Endodermal cell (in vitro differentiated cells): ENCODE measurements around the gene YTHDF2. TPM values are rescaled to one million over a fixed set of nuclear protein-coding genes. Genes with fewer than 3 reads are reported as not detected.
A peak's percentile ranks its signal among the peaks of the same experiment; 100 is the strongest.
"Not testable (repeated sequence)": the region's sequence is repeated elsewhere in the genome, so short reads cannot be mapped to it uniquely, and the experiment has no call there.

Experiments
- DNase-seq: peaks from one replicate; pipeline ENCODE4 v3.0.0-alpha.2; 2017
- H3K27ac ChIP-seq: 2 replicates; pipeline ENCODE4 v1.5.1; 2013; ENCODE audit warnings: mild to moderate bottlenecking, low read depth, low read length, moderate library complexity
- H3K27me3 ChIP-seq: 2 replicates; pipeline ENCODE4 v1.6.1; 2013; ENCODE audit warnings: mild to moderate bottlenecking, low read length, moderate library complexity; ENCODE audit not compliant: insufficient read depth, control insufficient read depth, poor library complexity, severe bottlenecking
- H3K36me3 ChIP-seq: 2 replicates; pipeline ENCODE4 v1.7.0; 2013; ENCODE audit warnings: mild to moderate bottlenecking, low read length, moderate library complexity; ENCODE audit not compliant: control insufficient read depth, insufficient read depth
- H3K4me1 ChIP-seq: one replicate; pipeline ENCODE4 v1.7.0; 2013; ENCODE audit warnings: low read length; ENCODE audit not compliant: control insufficient read depth, insufficient read depth
- H3K4me3 ChIP-seq: 2 replicates; pipeline ENCODE4 v1.5.1; 2013; ENCODE audit warnings: mild to moderate bottlenecking, low read length, moderate library complexity
- H3K9ac ChIP-seq: 2 replicates; pipeline ENCODE4 v1.6.1; 2013; ENCODE audit warnings: mild to moderate bottlenecking, low read length, moderate library complexity; ENCODE audit not compliant: poor library complexity, severe bottlenecking; ENCODE audit errors: extremely low read depth
- H3K9me3 ChIP-seq: 2 replicates; pipeline ENCODE4 v1.6.1; 2013; ENCODE audit warnings: mild to moderate bottlenecking, low read length, moderate library complexity; ENCODE audit not compliant: control insufficient read depth
- H3K27ac Mint-ChIP-seq: 2 replicates; pipeline ENCODE4 v1.8.0; 2020; ENCODE audit warnings: mixed read lengths
- H3K27me3 Mint-ChIP-seq: 2 replicates; pipeline ENCODE4 v1.8.0; 2021; ENCODE audit warnings: mild to moderate bottlenecking, mixed read lengths; ENCODE audit not compliant: insufficient read depth
- H3K36me3 Mint-ChIP-seq: 2 replicates; pipeline ENCODE4 v1.8.0; 2020; ENCODE audit warnings: low read depth, mixed read lengths
- H3K4me1 Mint-ChIP-seq: 2 replicates; pipeline ENCODE4 v1.8.0; 2020; ENCODE audit warnings: mixed read lengths
- H3K4me3 Mint-ChIP-seq: 2 replicates; pipeline ENCODE4 v1.8.0; 2020; ENCODE audit warnings: mild to moderate bottlenecking, moderate library complexity, mixed read lengths
- H3K9me3 Mint-ChIP-seq: 2 replicates; pipeline ENCODE4 v1.8.0; 2020; ENCODE audit warnings: mild to moderate bottlenecking, mixed read lengths
- WGBS, 2 experiments: methylation state at CpG; one replicate each; pipeline versions ENCODE4 v1.1.5 to v1.1.7; 2013; ENCODE audit warnings: missing lambda C conversion rate in 2 of 2, mixed read lengths in 1 of 2; ENCODE audit not compliant: insufficient coverage in 1 of 2, insufficient read length in 1 of 2; 5-methylcytosine and 5-hydroxymethylcytosine counted together
- total RNA-seq, 2 donors: library from RNA; stranded (reverse); fragmentation: NEBNext Ultra II Directional in 1 of 2; extraction: Animal tissue kit (Norgen Biotek cat#: 25700) in 1 of 2; gene quantifications; 2 replicates in 1 of 2; 3 replicates in 1 of 2; pipeline ENCODE4 v1.2.1, GENCODE V29; 2021
- TF ChIP-seq, protein P1 (sequence below): fragments of 200-600 bp; sonication (generic); conservative IDR thresholded peaks from 2 replicates; pipeline ENCODE4 v1.5.0; 2021; ENCODE audit warnings: antibody characterized with exemption, mild to moderate bottlenecking

The YTHDF2 gene
- total RNA-seq, 2 donors from 2014 or later = 113 to 116 TPM

DNA sequence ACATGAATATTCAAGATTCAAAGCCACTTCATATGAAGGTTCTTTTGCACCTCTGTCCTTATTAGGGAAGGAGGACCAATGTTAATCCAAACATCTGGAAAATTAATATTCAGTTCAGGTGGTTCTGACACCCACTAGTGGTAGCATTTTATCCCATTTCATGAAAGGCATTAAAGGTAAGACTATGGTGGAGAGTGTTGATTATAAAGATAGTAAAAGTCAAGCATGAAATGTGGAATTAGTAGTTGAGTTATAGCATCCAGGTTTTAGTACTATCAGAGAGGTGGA lies 17.5 kb upstream of the YTHDF2 start:
- H3K4me3 ChIP-seq = no peak overlapping the region
- no peak for DNase-seq
- H3K27ac Mint-ChIP-seq = peak overlapping the region; percentile 72
- peaks cover 9% of the 10 kb centered on the region for H3K4me1 Mint-ChIP-seq
- no peak overlapping the region for H3K9ac ChIP-seq
- H3K27me3 Mint-ChIP-seq = no peaks in the 10 kb centered on the region
- H3K9me3 Mint-ChIP-seq = no peaks in the 10 kb centered on the region
- no peak overlapping the region for H3K4me3 Mint-ChIP-seq
- no peaks in the 10 kb centered on the region for H3K9me3 ChIP-seq
- no peak overlapping the region for H3K27ac ChIP-seq
- H3K27me3 ChIP-seq = no peaks in the 10 kb centered on the region
- H3K36me3 Mint-ChIP-seq = peaks cover 16% of the 10 kb centered on the region
- TF ChIP-seq, protein P1, sequence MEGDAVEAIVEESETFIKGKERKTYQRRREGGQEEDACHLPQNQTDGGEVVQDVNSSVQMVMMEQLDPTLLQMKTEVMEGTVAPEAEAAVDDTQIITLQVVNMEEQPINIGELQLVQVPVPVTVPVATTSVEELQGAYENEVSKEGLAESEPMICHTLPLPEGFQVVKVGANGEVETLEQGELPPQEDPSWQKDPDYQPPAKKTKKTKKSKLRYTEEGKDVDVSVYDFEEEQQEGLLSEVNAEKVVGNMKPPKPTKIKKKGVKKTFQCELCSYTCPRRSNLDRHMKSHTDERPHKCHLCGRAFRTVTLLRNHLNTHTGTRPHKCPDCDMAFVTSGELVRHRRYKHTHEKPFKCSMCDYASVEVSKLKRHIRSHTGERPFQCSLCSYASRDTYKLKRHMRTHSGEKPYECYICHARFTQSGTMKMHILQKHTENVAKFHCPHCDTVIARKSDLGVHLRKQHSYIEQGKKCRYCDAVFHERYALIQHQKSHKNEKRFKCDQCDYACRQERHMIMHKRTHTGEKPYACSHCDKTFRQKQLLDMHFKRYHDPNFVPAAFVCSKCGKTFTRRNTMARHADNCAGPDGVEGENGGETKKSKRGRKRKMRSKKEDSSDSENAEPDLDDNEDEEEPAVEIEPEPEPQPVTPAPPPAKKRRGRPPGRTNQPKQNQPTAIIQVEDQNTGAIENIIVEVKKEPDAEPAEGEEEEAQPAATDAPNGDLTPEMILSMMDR = no peak
- no peaks in the 10 kb centered on the region for H3K4me1 ChIP-seq
- H3K36me3 ChIP-seq = peaks cover 13% of the 10 kb centered on the region

DNA sequence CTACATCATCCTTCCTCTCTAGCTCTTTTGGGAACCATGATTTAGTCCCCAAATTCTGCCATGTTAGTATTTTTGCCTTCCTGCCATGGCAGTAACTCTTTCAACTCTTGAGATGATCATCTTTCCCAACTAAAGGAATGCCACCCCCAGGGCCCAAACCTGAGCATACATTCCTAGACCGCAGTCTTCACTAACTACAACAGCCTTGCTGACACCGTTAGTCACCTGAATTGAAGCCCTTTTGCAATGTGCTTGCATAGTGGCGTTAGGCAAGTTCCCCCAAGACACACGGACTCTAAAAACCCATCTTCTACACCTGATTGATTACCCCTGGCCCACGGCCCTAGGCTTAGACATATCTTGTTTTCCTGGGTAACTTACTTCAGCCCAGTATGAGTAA lies 16.4 kb upstream of the YTHDF2 start:
- 94% methylated on average over 5 of the region's 5 CpGs for WGBS, 2 experiments
- H3K27ac Mint-ChIP-seq = no peak overlapping the region
- TF ChIP-seq, protein P1 = no peak
- no peaks in the 10 kb centered on the region for H3K27me3 Mint-ChIP-seq
- Histone ChIP-seq H3K27me3 (no peaks in the 10 kb centered on the region), H3K9ac (no peak overlapping the region), H3K4me3 (no peak overlapping the region), H3K9me3 (no peaks in the 10 kb centered on the region), H3K36me3 (peaks cover 5% of the 10 kb centered on the region), H3K27ac (no peak overlapping the region), H3K4me1 (no peaks in the 10 kb centered on the region)
- H3K9me3 Mint-ChIP-seq = no peaks in the 10 kb centered on the region
- H3K4me1 Mint-ChIP-seq = peaks cover 12% of the 10 kb centered on the region
- DNase-seq = no peak
- H3K4me3 Mint-ChIP-seq = no peak overlapping the region
- peaks cover 6% of the 10 kb centered on the region for H3K36me3 Mint-ChIP-seq

DNA sequence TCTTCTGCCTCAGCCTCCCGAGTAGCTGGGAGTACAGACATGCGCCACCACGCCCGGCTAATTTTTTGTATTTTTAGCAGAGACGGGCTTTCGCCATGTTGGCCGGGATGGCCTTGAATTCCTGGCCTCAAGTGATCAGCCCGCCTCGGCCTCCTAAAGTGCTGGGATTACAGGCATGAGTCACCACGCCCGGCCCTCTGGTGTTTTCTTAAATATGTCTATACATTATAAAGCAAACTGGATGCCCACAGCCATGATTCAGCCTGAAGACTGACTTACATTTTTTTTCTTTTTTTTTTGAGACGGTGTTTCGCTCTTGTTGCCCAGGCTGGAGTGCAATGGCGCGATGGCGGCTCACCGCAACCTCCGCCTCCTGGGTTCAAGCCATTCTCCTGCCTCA lies 14.8 kb upstream of the YTHDF2 start:
- WGBS, 2 experiments = 97 to 98% methylated on average over 16 to 18 of the region's 18 CpGs
- H3K9ac ChIP-seq, H3K36me3 Mint-ChIP-seq, H3K4me3 Mint-ChIP-seq, H3K4me1 ChIP-seq, H3K36me3 ChIP-seq, H3K27ac ChIP-seq, H3K4me3 ChIP-seq, H3K27me3 ChIP-seq, H3K9me3 Mint-ChIP-seq, H3K27ac Mint-ChIP-seq, H3K9me3 ChIP-seq, H3K27me3 Mint-ChIP-seq, DNase-seq: not testable (repeated sequence)
- H3K4me1 Mint-ChIP-seq = peaks cover 12% of the 10 kb centered on the region

DNA sequence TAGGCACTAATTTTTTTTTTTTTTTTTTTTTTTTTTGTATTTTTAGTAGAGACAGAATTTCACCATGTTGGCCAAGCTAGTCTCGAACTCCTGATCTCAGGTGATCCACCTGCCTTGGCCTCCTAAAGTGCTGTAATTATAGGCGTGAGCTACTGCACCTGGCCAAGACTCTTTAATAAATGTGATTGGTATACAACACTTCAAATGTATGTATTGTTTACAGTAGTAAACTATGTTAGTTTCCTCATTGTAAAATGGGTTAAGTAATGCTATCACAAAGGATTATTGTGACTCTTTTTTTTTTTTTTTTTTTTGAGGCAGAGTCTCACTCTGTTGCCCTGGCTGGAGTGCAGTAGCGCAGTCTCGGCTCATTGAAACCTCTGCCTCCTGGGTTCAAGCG lies 11.4 kb upstream of the YTHDF2 start:
- H3K4me3 ChIP-seq, H3K4me3 Mint-ChIP-seq, H3K9me3 Mint-ChIP-seq, H3K27ac Mint-ChIP-seq, H3K9me3 ChIP-seq, DNase-seq, H3K27me3 ChIP-seq, H3K27ac ChIP-seq, H3K27me3 Mint-ChIP-seq, H3K9ac ChIP-seq, H3K4me1 Mint-ChIP-seq, H3K36me3 Mint-ChIP-seq, H3K36me3 ChIP-seq, H3K4me1 ChIP-seq: not testable (repeated sequence)
- 94 to 100% methylated on average over 1 to 5 of the region's 5 CpGs for WGBS, 2 experiments
